ENCODE data around the gene DCAF15.
"Not testable (repeated sequence)": the region's sequence is repeated elsewhere in the genome, so short reads cannot be mapped to it uniquely, and the experiment has no call there.

Gene DCAF15

GRCh38 chr19:13960863-13961784 lies 8.8 kb downstream of the DCAF15 start:
- DNase-seq = no peak

GRCh38 chr19:13961826-13962698 lies 9.8 kb downstream of the DCAF15 start:
- DNase-seq = peak; percentile 18

- DNase-seq = peak; percentile 25
These were observed 10.6 kb downstream of the DCAF15 start for GRCh38 chr19:13962699-13963602.

GRCh38 chr19:13963603-13964105 lies 11.3 kb downstream of the DCAF15 start:
- DNase-seq = no peak

- peak; percentile 77 for DNase-seq
These were observed 12.5 kb downstream of the DCAF15 start for GRCh38 chr19:13964776-13965175.

GRCh38 chr19:13965377-13965896 lies 13.1 kb downstream of the DCAF15 start:
- DNase-seq = no peak

- DNase-seq = no peak
These were observed 13.8 kb downstream of the DCAF15 start for GRCh38 chr19:13965926-13966683.

GRCh38 chr19:13966684-13967128 lies 14.4 kb downstream of the DCAF15 start:
- DNase-seq = no peak

- DNase-seq = not testable (repeated sequence)
These were observed 14.9 kb downstream of the DCAF15 start for GRCh38 chr19:13967206-13967605.

GRCh38 chr19:13968383-13968935 lies 16.1 kb downstream of the DCAF15 start:
- no peak for DNase-seq

- DNase-seq = no peak
These were observed 16.7 kb downstream of the DCAF15 start for GRCh38 chr19:13968999-13969398.

- DNase-seq = no peak
These were observed 17.6 kb downstream of the DCAF15 start for GRCh38 chr19:13969897-13970296.

- DNase-seq = not testable (repeated sequence)
These were observed 19.6 kb downstream of the DCAF15 start for GRCh38 chr19:13971868-13972267.

GRCh38 chr19:13972368-13973155 lies 20.3 kb downstream of the DCAF15 start:
- no peak for DNase-seq

GRCh38 chr19:13973479-13973878 lies 21.2 kb downstream of the DCAF15 start:
- not testable (repeated sequence) for DNase-seq

- DNase-seq = no peak
These were observed 21.8 kb downstream of the DCAF15 start for GRCh38 chr19:13974073-13974472.

GRCh38 chr19:13975870-13976269 lies 23.6 kb downstream of the DCAF15 start:
- no peak for DNase-seq

GRCh38 chr19:13976446-13976845 lies 24.1 kb downstream of the DCAF15 start:
- peak; percentile 44 for DNase-seq

- no peak for DNase-seq
These were observed 25.5 kb downstream of the DCAF15 start for GRCh38 chr19:13977803-13978202.

Measured in EL (cell line).